HG03175 (cell line): ENCODE results near the gene EYS.
"Not testable (repeated sequence)": the region's sequence is repeated elsewhere in the genome, so short reads cannot be mapped to it uniquely, and the experiment has no call there.

Source experiments
- ATAC-seq: cut with Tn5 transposase; IDR thresholded peaks from one replicate; pipeline ENCODE4 v1.9.1; 2021; ENCODE audit warnings: mild to moderate bottlenecking, moderate library complexity; ENCODE audit not compliant: unreplicated experiment

Gene EYS

GRCh38 chr6:64100702-64101303 lies 1606.2 kb downstream of the EYS start:
- ATAC-seq: no peak

DNA sequence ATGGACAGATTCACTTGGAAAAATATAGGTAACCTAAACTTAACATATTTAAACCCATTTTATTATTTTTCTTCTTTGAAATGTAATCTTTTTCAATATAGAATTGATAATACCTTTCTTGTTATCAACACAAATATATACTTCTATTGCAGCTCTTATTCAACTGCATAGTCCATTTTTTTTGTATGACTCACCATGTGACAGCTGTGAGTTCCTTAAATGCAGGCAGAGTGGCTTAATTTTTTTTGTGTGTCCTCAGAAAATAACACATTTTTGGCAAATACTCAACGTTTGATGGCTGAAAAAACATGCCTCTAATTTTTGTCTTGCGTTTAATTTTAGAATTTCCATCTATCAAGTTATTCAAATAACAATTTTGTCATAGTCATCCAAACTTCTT lies 1616.7 kb downstream of the EYS start:
- no peak for ATAC-seq

DNA sequence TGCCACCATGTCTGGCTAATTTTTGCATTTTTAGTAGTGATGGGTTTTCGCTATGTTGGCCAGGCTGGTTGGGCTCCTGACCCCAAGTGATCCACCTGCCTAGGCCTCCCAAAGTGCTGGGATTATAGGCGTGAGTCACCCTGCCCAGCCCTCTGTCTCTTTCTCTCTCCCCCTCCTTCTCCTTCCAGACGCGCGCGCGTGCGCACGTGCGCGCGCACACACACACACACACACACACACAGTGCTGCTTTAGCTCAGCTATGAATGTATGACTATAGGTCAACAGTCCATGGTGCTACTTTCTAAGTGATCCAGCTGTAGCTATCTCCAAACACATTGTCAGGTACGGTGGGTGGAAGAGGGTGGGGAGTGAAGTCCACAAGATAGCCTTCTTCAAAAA lies 1621.9 kb downstream of the EYS start:
- no peak for ATAC-seq

- no peak for ATAC-seq
Observed at GRCh38 chr6:64084185-64084663, 1622.8 kb downstream of the EYS start.

- ATAC-seq: no peak
Observed at GRCh38 chr6:64083261-64083660, 1623.8 kb downstream of the EYS start.

GRCh38 chr6:64081453-64081852 lies 1625.6 kb downstream of the EYS start:
- ATAC-seq: no peak

GRCh38 chr6:64074981-64075380 lies 1632.0 kb downstream of the EYS start:
- no peak for ATAC-seq

DNA sequence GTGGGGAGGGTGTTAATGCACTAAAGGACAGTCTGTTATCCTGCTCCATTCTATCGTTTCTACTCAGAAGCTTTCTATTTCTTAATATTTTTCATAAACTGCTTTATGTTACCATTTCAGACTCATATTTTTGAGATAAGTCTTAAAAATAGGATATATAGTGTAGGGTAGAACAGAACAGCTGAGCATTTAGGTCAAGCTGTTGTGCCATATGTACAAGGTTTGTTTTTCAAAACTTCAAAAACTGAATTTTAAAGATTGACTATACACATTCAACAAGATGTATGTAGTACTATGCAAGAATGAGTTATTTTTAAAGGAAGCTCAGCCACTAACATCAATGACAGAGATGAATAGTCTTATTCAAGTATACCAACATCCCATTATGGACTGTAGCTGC lies 1634.3 kb downstream of the EYS start:
- no peak for ATAC-seq

GRCh38 chr6:64064919-64065318 lies 1642.1 kb downstream of the EYS start:
- no peak for ATAC-seq

GRCh38 chr6:64062960-64063683 lies 1643.9 kb downstream of the EYS start:
- ATAC-seq: no peak

- no peak for ATAC-seq
Observed at GRCh38 chr6:64054861-64055260, 1652.2 kb downstream of the EYS start.

DNA sequence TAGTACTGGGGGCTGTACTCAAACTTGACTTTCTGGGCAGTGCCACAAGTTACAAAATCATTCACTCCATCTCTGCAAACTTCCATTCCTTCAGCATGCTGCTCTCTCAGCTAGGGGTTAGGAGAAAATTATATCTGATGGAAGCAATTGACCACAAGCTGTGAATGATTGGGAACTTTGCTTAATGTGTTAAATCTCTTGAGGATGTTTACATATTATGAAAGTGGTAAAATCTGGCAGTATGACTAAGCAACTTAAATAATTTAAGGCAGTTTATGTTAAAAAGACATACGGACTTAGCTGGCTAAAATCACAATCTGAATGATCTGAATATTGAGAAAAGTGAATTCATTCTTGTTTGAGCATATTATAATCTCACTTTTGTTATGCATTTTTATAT lies 1656.4 kb downstream of the EYS start:
- no peak for ATAC-seq

DNA sequence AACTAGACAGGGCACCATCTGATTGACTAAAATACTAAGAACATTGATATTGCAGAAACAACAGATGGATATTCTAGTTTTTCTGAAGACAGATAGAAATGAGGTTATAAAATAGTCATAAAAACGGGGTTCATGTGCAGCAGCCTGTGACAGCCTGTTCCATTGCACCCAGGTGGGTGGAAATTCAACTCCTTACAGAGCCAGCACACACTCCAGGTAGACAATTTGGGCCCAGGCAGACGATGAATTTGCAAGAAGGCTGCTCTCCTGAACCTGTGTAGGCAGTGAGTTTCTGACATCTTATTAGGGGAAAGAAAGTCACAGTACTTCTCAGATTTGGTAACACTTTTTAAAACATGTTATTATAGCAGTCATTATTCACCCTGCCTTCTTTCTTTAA lies 1657.3 kb downstream of the EYS start:
- no peak for ATAC-seq

DNA sequence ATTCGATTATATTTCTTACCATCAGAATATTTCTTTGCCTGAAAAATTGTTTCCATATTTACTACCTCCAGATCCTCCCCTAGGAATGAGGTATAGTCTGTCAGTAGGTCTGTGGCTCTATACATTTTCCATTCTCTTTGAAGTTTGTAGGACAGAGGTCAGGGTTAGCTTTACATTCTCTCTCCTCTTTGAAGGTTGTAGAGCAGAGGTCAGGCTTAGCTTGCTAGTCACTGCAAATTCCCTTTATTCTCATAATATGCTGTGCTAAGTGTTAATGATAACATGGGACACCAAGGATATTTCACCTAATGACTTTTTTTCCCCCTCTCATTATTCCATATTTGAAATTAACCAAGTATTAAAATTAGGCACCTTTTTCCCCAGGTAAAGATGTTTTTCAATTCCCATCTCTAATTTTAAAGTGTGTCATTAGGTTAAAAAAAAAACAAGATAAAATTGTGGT lies 1660.2 kb downstream of the EYS start:
- no peak for ATAC-seq

- ATAC-seq: no peak
Observed at GRCh38 chr6:64041373-64041772, 1665.7 kb downstream of the EYS start.

GRCh38 chr6:64040113-64040512 lies 1666.9 kb downstream of the EYS start:
- no peak for ATAC-seq

DNA sequence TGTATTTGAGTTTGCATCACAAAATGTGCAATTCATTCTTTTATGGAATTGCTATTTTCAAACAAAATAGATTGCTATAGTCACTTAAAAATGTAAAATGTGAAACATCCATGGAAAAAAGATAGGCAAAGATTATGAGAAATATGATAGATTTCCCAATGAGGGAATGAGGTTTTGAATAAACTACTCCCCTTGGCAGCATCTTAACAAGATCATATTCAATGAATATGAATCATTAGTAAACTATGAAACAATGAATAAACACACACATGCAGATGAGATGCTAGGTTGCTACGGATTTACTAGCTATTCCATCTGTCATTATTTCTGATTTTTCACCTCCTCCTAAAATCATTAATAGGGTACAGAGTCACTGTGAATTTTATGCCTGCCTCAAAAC lies 1669.6 kb downstream of the EYS start:
- no peak for ATAC-seq

DNA sequence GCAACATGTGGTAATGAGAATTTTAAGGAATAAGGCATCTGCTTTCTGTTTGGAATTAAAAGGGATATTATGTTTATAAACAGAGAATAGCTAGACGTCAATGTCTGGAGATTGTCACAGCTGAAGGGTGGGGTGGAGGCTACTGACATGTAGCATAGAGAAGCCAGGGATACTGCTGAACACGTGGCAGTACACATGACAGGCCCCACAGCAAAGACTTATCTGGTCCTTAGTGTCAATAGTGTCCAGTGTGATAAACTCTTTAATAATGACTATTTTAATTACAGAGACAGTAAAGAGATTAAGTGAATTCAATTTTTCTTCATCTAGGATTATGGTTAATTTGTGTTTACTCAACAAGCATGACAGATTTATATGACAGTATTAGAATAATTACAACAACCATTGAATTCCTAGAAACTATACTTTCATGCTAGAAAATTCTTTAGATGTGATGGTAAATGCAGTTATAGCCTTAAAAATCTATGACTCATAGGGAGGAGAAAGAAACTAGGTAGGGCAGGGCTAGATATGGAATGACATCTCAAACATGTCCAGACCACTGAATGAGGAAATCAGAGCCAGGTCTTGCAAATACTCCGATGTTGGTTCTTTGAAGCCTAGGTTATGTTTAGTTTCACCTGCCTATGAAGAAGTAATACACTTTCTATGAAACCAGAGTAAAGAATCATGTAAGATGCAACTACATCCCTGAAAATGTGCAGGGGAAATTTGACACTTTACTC lies 1671.9 kb downstream of the EYS start:
- ATAC-seq: no peak

GRCh38 chr6:64034291-64034690 lies 1672.7 kb downstream of the EYS start:
- ATAC-seq: no peak

DNA sequence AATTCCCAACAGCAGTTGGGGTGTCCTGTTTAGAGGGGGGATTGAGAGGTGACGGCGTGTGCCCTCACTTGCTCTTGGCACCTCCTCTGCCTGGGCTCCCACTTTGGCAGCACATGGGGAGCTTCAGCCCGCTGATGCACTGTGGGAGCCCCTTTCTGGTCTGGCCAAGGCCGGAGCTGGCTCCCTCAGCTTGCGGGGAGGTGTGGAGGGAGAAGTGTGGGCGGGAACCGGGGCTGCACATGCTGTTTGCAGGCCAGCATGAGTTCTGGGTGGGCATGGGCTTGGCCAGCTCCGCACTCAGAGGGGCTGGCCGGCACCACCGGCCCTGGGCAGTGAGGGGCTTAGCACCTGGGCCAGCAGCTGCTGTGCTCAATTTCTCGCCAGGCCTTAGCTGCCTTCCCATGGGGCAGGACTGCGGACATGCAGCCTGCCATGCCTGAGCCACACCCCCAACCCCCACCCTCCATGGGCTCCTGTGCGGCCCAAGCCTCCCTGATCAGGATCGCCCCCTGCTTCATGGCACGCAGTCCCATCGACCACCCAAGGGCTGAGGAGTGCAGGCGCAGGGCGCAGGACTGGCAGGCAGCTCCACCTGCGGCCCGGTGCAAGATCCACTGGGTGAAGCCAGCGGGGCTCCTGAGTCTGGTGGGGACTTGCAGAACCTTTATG lies 1675.9 kb downstream of the EYS start:
- ATAC-seq: not testable (repeated sequence)

GRCh38 chr6:64023693-64024092 lies 1683.3 kb downstream of the EYS start:
- ATAC-seq: no peak
